Amniotic epithelial cell (primary cell): ENCODE measurements around the gene ABCG8.

Experiments
- DNase-seq: peaks from one replicate; pipeline ENCODE4 v3.0.0-alpha.2; 2010; ENCODE audit warnings: low read depth

The ABCG8 gene

DNA sequence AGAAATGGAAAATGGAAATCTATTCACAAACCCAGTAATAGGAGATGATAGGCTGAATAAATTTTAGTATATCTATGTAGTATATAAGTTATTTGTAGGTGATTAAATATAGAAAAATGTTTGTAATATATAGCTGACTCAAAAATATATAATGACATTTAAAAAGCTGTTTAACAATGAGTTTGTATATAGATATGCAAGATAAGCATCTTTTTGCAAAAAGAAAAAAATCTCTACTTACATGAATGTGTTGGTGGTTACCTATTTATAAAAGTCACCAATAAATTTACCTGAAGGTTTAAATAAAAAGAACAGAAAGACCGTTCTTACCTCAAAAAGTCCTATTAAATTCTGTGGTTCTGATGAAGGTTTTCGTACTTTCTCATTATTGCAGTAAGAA, 85.7 kb downstream of the ABCG8 start:
- no peak for DNase-seq

DNA sequence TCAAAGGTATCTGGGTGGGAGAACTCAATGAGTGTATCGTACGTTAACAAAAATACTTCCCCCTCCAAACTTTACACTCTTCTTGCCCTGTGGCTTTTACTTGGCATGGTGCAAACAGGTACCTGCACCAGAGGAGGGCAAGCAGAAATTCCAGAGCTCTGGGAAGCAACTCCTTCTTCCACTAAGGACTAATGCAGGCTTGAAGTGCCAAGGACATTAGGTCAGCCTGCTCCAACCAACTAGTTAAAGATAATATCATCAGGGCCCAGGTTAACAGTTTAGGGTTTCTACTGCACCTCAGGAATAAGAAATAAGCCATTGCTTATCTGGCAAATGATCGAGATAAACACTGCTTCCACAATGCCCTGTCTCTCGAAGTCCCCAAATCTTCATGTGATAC, 86.7 kb downstream of the ABCG8 start:
- DNase-seq = no peak

DNA sequence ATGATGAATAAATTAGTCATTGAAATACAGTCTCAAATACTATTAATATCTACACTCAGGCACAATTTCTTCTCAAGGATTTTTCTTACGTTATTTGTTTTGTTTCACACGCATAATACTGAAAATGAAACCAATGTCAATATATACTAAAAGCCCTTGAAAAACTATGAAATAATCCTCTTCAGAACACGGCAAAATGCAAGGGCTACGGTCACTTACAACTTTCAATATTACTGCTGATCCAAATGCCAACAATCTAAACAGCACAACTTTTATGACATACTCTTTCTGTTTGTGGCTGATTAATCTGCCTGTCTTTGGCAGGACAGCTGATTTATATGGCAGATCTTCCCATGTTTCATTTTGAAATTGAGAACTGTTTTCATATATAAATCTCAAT, 88.7 kb downstream of the ABCG8 start:
- no peak for DNase-seq

DNA sequence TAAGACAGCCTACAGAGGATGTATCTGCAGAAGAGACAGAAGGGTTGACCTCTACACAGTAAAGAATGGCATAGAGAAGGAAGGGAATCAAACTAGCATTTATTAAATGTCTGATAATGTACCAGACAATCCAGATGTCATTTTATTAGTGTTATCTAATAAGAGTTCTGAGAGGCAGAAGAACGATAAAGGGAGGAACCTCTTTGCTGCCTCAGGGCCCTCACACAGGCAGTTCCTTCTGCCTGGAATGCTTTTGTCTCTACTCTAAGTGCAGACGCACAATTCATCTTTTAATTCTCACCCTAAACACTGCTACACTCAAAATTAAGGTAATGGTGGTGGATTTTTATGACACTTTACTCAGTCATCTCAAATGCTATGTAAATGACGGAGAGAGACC, 92.5 kb downstream of the ABCG8 start:
- DNase-seq = no peak
